GM21825 (cell line): Measurements from ENCODE around the gene ZFP3.
"Not testable (repeated sequence)": the region's sequence is repeated elsewhere in the genome, so short reads cannot be mapped to it uniquely, and the experiment has no call there.

ENCODE experiments used
- ATAC-seq: cut with Tn5 transposase; IDR thresholded peaks from one replicate; pipeline ENCODE4 v1.9.1; 2021; ENCODE audit warnings: mild to moderate bottlenecking, moderate library complexity; ENCODE audit not compliant: unreplicated experiment

Gene ZFP3

GRCh38 chr17:5078106-5079028 is at the start of gene ZFP3:
Gene ZFP3 (plus strand): TSS chr17:5078467. CDS start chr17:5091505, 13,038 bp downstream.
- ATAC-seq = peak; percentile 78

DNA sequence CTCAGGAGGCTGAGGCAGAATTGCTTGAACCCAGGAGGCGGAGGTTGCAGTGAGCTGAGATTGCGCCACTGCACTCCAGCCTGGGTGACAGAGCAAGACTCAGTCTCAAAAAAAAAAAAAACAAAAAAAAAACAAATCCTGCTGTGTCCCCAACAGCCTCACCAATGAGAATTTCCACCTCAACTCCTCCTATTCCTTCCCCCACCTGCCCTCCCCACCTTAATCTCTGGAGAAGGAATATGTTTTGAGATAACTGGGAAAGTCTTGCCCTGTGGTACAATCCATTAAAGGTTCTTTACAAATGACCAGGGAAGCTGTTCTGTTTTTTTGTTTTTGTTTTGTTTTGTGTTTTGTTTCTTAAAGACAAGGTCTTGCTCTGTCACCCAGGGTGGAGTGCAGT is 48.1 kb upstream of the ZFP3 start:
- not testable (repeated sequence) for ATAC-seq

- ATAC-seq = peak; percentile 58
These were observed 46.7 kb upstream of the ZFP3 start for GRCh38 chr17:5031365-5032082.

GRCh38 chr17:5032865-5033264 is 45.4 kb upstream of the ZFP3 start:
- no peak for ATAC-seq

DNA sequence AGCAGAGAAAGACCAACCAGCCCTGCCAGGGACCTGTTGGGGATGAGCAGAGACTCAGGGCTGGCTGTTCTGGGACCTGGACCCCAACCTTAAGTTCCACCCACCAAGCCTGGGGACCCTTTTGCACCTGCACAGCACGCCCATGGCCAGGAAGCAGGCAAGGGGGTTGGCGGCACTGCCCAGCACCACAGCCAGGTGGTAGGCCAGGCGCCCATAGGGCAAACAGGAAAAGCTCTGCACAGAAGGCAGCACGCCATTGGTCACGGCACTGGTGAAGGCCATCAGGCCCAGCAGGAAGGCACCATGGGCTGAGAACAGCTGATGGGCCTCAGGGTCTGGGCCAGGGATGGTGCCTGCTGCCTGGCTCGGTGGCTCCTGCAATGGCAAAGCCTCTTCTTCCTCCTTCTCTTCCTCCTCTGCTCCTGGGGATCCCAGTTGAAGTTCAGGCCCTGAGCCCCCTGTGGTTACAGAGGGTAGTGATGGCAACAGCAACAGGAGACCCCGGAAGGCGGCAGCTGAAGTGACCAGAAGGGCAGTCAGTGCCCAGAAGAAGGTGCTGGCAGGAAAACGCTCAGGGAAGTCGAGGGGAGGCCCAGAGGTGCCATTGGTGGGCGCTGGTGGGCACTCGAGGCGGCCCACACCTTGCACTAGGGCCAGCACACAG is 44.8 kb upstream of the ZFP3 start:
- no peak for ATAC-seq

- ATAC-seq = no peak
These were observed 44.2 kb upstream of the ZFP3 start for GRCh38 chr17:5034063-5034462.

DNA sequence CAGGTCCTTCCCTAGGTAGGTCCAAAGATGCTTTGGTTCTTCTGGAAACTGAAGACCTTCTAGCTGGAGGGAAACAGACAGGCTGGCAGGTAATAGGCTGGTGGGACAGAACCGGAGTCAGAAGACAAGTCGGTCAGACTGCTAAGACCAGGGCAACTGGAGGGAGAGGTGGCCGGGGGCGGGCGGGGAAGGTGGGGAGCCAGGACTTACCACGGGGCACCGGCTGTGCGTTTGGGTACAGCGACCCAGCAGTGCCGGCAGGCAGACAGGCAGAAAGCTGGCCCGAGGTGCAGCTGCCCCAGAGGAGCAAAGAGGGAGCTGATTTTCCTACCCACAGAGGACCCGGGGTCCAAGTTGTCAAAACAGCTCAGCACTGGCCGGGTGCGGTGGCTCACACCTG is 43.6 kb upstream of the ZFP3 start:
- ATAC-seq = no peak

DNA sequence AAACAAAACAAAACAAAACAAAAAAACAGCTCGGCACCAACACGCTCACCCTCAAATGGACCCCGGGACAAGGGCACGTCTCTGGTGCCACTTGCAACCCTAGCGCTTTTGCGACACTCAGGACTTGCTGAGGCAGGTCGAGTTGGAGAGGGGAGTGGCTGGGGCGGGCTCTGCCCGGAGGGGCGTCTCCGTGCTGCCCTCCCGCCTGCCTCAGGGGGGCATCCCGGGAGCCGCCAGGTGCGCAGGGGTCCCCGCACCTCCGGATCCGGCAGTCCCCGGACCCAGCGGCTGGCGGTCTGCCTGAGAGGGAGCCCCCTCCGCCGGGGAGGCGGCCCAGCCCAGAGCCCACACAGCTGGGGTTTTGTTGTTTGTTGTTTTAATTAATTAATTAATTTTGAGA is 43.0 kb upstream of the ZFP3 start, which contains the start of gene SLC52A1:
Gene SLC52A1 (minus strand): TSS at position 112 of the 400 bp plus-strand sequence. CDS start 820 bp downstream, outside the sequence.
- ATAC-seq = no peak

DNA sequence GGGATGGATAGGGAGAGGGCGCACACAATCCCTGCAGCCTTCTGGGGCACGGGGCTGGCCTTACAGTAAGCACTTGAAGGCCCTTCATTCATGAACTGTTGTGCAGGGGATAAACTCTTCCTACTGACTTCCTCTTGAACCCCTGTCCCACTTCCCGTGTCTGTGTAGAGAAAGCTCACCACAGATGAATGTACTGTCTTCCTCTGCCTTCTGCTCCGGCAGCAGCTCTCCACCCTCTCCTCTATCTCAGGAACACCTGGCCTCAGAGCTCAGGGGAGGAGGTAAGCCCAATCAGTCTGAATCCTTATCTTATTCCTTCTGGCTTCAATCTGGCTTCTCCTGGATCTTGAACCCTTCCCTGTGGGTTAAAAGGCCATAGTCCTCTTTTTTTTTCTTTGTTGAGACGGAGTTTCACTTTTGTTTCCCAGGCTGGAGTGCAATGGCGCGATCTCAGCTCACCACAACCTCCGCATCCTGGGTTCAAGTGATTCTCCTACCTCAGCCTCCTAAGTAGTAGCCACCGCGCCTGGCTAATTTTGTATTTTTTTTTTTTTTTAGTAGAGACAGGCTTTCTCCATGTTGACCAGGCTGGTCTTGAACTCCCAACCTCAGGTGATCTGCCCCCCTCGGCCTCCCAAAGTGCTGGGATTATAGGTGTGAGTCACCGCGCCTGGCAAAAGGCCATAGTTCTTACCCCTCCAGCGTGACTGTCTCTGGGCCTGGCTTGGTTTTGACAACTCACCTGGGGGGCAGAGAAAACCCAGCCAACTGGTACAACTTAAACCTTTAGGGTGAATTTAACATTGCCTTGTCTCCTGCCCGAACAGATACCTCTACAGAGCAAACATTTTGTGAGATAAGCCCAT is 35.9 kb upstream of the ZFP3 start:
- no peak for ATAC-seq

- ATAC-seq = no peak
These were observed 34.7 kb upstream of the ZFP3 start for GRCh38 chr17:5043524-5043923.

DNA sequence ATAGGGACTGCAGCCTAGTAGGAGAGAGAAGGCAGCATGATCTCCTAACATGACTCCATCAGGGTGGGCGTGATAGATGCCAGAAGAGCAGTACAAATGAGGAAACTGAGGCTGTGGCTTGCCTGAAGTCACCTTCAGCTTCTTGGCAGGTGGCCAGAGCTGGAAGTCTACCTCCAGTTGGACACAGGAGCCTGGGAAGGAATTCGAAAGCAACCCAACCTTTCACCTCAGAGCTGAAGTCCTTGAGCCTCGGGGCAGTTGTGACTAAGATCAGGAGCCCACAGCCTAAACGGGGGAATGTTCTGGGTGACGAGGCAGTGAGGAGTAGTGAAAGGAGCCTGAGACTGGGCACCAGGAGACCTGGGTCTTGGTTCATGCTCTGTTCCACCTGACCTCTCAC is 33.6 kb upstream of the ZFP3 start:
- ATAC-seq = no peak

GRCh38 chr17:5045496-5045895 is 32.8 kb upstream of the ZFP3 start:
- no peak for ATAC-seq

- ATAC-seq = no peak
These were observed 30.8 kb upstream of the ZFP3 start for GRCh38 chr17:5047446-5047845.

GRCh38 chr17:5049314-5049841 is 28.9 kb upstream of the ZFP3 start:
- ATAC-seq = no peak

GRCh38 chr17:5050278-5050677 is 28.0 kb upstream of the ZFP3 start:
- ATAC-seq = no peak

DNA sequence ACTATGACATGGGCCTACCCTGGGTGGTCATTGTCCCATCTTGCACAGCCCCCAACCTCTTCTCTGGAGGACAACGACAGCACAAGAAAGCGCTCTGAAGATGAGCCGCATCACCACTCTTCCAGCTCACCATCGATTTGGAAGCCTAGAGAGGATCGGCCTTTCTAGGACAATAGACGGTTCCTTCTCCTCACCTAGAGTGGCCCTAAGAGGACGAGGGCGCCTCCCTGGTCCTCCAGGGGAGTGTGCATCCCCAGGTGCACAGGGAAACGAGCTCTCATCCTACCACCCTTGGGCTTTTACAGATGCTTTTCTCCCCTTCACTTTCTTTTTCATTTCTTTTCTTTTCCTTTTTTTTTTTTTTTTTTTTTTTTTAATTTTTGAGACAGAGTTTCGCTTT is 22.7 kb upstream of the ZFP3 start:
- ATAC-seq = no peak

GRCh38 chr17:5065227-5065744 is 13.0 kb upstream of the ZFP3 start:
- no peak for ATAC-seq

DNA sequence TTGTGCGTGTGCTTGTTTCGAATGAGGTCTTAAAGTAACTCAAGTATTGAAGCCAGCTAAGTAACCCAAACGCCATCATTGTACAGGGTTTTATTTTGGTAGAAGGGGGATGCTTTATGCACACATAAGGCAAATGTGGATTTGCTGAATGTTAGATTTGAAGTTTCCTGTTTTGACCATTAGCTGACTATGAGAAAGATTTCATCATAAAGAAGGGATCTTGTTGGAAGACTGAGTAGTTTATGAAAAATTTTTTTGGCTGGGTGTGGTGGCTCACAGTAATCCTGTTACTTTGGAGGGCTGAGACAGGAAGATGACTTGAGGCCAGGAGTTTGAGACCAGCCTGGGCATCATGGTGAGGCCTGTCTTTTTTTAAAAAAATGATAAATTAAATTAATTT is 10.0 kb upstream of the ZFP3 start:
- no peak for ATAC-seq

DNA sequence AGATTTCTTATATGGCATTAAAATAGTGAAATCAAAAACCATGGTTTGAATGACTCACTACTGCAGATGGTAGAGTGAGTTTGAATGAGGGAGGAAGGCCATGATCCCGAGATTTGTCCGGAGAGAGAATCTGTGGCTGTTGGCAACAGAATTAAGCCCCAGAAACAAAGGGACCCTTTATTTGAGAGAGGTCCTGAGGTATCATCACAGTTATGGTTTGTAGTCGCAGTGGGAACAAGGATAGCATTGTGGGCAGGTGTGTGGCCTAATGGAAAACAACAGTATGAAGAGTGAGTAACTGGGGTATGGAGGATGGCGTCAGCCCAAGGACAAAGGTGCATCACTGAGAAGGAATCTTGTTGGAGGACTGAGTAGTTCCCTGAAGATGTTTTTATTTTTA is 8.5 kb upstream of the ZFP3 start:
- ATAC-seq = no peak

DNA sequence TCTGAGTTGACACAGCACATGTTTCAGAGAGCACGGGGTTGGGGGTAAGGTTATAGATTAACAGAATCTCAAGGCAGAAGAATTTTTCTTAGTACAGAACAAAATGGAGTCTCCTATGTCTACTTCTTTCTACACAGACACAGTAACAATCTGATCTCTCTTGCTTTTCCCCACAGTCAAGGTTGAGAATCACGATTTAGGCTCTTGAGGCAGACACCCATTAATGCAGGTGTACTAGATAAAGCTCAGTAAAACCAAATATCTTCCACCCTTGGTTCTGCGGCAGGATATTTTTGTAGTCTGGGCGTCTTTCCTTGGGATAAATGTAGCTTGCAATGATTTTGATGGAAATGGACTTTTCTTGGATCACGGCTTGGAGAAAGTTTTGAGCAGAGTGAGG is 2.8 kb upstream of the ZFP3 start:
- ATAC-seq = not testable (repeated sequence)
